Neural crest cell (in vitro differentiated cells): ENCODE results near the gene CREG2. TPM values are rescaled to one million over a fixed set of nuclear protein-coding genes. Genes with fewer than 3 reads are reported as not detected.
A peak's percentile ranks its signal among the peaks of the same experiment; 100 is the strongest.

Experiments
- DNase-seq: peaks from one replicate; pipeline ENCODE4 v3.0.0; 2021; ENCODE audit warnings: low read depth, mixed read lengths, low spot score
- H3K27ac Mint-ChIP-seq: one replicate; pipeline ENCODE4 v1.8.0; 2021; ENCODE audit warnings: mild to moderate bottlenecking, mixed read lengths; ENCODE audit not compliant: unreplicated experiment
- H3K27me3 Mint-ChIP-seq: 2 replicates; pipeline ENCODE4 v1.8.0; 2021; ENCODE audit warnings: low read depth, mild to moderate bottlenecking, mixed read lengths
- H3K36me3 Mint-ChIP-seq: 2 replicates; pipeline ENCODE4 v1.8.0; 2021; ENCODE audit warnings: low read depth, mild to moderate bottlenecking, mixed read lengths
- H3K4me1 Mint-ChIP-seq: 2 replicates; pipeline ENCODE4 v1.8.0; 2021; ENCODE audit warnings: mixed read lengths
- H3K4me3 Mint-ChIP-seq: one replicate; pipeline ENCODE4 v1.8.0; 2021; ENCODE audit warnings: mild to moderate bottlenecking, mixed read lengths
- H3K9me3 Mint-ChIP-seq: 2 replicates; pipeline ENCODE4 v1.8.0; 2021; ENCODE audit warnings: mixed read lengths
- total RNA-seq: library from RNA; stranded (reverse); gene quantifications from 2 replicates; pipeline ENCODE4 v1.2.1, GENCODE V29; 2021
- TF ChIP-seq, protein P1 (sequence below): fragments of 200-600 bp; sonication (generic); conservative IDR thresholded peaks from 2 replicates; pipeline ENCODE4 v1.5.0; 2021; ENCODE audit warnings: antibody characterized with exemption, mild to moderate bottlenecking

The CREG2 gene
- total RNA-seq, 1 donor from 2014 or later, result 0.63 TPM

DNA sequence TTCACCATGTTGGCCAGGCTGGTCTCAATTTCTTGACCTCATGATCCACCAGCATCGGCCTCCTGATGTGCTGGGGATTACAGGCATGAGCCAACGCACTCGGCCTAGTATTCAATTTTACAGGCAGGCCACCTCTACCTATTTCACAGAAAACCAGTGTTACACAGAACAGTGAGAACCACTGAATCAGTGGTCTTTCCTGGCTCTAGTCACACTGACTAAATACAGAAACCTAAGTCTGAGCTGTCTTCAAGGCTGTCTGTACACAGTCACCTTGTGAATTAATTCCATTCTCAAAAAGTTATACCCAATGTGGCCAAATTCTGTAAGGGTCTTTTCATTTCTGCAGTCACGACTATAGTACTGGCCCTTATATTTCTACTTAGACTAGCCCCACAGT is 82.3 kb downstream of the CREG2 start:
- Mint-ChIP-seq H3K4me3 (peak overlapping the region; percentile 52), H3K27ac (no peak overlapping the region), H3K9me3 (no peaks in the 10 kb centered on the region), H3K36me3 (peaks cover 9% of the 10 kb centered on the region), H3K27me3 (no peaks in the 10 kb centered on the region), H3K4me1 (peaks cover 36% of the 10 kb centered on the region)
- DNase-seq, result no peak
- TF ChIP-seq, protein P1, sequence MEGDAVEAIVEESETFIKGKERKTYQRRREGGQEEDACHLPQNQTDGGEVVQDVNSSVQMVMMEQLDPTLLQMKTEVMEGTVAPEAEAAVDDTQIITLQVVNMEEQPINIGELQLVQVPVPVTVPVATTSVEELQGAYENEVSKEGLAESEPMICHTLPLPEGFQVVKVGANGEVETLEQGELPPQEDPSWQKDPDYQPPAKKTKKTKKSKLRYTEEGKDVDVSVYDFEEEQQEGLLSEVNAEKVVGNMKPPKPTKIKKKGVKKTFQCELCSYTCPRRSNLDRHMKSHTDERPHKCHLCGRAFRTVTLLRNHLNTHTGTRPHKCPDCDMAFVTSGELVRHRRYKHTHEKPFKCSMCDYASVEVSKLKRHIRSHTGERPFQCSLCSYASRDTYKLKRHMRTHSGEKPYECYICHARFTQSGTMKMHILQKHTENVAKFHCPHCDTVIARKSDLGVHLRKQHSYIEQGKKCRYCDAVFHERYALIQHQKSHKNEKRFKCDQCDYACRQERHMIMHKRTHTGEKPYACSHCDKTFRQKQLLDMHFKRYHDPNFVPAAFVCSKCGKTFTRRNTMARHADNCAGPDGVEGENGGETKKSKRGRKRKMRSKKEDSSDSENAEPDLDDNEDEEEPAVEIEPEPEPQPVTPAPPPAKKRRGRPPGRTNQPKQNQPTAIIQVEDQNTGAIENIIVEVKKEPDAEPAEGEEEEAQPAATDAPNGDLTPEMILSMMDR, result no peak

DNA sequence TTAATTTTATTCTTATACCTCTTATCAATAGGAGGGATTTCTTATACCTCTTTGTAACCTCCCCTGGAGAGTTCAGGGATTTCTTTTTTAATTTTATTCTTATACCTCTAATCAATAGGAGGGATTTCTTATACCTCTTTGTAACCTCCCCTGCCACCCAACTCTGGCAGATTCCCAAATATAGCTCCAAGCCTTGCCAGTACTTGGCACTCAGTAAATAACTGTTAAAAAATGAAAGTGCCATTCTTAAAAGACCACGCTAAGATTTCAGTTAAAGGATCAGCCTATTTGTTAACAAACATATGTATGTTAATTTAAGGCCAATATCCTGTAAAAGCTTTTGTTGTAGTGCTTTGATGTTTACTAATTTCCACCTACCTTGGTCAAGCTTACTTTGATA is 83.6 kb downstream of the CREG2 start:
- TF ChIP-seq, protein P1, result no peak
- no peak for DNase-seq
- Mint-ChIP-seq H3K27me3 (no peaks in the 10 kb centered on the region), H3K9me3 (no peaks in the 10 kb centered on the region), H3K27ac (no peak overlapping the region), H3K4me3 (no peak overlapping the region), H3K4me1 (peaks cover 32% of the 10 kb centered on the region), H3K36me3 (peaks cover 9% of the 10 kb centered on the region)

DNA sequence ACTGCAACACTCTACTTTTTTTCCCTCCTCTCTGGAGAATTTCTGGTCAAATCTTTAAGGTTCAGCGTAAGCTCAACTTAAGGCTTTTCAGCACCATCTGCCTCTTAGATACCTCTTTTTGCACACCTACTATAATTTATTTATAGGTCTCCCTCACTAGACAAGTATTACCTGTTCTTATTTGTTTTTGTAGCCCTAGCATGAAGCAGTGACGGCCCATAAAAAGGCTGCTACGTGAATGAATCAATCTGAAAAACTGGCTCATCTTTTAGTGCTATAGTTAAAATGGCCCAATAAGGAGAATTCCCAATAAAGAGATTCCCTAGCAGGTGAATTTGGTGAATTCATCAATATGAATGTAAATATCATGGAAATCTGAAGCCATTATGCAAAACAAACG is 85.3 kb downstream of the CREG2 start:
- H3K27ac Mint-ChIP-seq, result no peak overlapping the region
- peaks cover 23% of the 10 kb centered on the region for H3K4me1 Mint-ChIP-seq
- H3K36me3 Mint-ChIP-seq, result peaks cover 9% of the 10 kb centered on the region
- TF ChIP-seq, protein P1, result no peak
- DNase-seq, result no peak
- no peaks in the 10 kb centered on the region for H3K27me3 Mint-ChIP-seq
- no peaks in the 10 kb centered on the region for H3K9me3 Mint-ChIP-seq
- no peak overlapping the region for H3K4me3 Mint-ChIP-seq

DNA sequence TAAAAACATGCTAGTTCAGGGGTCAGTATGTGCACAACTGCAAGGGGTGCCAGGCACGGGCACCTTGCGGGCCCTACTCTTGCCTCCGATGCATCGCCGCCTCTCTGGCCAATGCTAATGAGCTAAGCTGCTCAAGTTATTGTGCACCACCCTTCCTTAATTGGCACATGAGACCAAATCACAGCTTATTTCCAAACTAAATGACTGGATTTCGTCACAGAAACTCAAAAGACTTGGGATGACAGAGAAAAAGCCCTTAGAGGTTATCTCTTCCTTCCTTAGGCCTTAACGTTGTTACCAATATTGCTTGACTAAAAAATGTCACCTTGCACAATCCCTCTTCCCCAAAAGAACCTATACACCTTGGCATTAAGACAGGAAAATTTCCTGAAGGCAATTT is 86.5 kb downstream of the CREG2 start:
- TF ChIP-seq, protein P1, result no peak
- H3K27me3 Mint-ChIP-seq, result no peaks in the 10 kb centered on the region
- H3K9me3 Mint-ChIP-seq, result no peaks in the 10 kb centered on the region
- no peak overlapping the region for H3K27ac Mint-ChIP-seq
- H3K36me3 Mint-ChIP-seq, result peaks cover 3% of the 10 kb centered on the region
- DNase-seq, result no peak
- H3K4me3 Mint-ChIP-seq, result no peak overlapping the region
- peaks cover 11% of the 10 kb centered on the region for H3K4me1 Mint-ChIP-seq

DNA sequence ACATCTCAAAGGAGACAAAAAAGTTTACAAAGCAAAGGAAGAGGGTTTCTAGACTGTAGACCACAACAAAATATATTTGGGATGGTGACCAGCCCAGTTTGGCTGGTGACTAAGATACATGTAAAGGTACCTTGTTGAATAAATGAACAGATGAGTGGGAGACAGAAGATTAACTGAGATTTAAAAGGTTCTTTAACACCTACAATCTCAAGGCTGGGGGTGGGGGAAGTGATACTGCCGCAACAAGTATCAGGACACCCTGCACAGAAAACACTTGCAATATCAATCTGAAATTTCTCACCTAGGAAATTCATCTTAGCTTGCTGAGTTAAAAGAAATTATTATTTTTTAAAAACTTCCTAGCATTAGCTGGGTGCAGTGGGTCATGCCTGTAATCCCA is 87.1 kb downstream of the CREG2 start:
- Mint-ChIP-seq H3K36me3 (peaks cover 3% of the 10 kb centered on the region), H3K27ac (no peak overlapping the region), H3K27me3 (no peaks in the 10 kb centered on the region), H3K4me3 (no peak overlapping the region), H3K4me1 (peaks cover 5% of the 10 kb centered on the region), H3K9me3 (no peaks in the 10 kb centered on the region)
- TF ChIP-seq, protein P1, result no peak
- DNase-seq, result no peak

DNA sequence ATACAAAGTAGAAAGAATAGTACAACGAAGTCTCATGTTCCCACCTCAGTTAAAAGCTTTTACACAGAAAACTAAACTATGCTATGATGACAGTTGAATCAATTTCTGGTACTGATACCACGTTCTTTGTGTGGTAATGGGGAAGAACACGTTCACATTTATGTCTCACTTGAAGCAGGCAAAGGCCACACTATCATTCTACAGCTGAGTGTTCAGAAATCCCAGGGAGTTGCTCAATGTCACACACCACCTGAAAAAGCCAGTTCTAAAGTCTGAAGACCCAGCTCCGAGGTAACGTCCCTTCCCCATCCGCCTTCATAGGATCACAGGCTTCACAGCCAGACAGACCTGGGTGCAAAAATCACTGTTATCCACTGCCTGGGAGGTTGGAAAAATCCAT is 87.7 kb downstream of the CREG2 start:
- TF ChIP-seq, protein P1, result no peak
- peaks cover 3% of the 10 kb centered on the region for H3K4me1 Mint-ChIP-seq
- H3K4me3 Mint-ChIP-seq, result no peak overlapping the region
- no peaks in the 10 kb centered on the region for H3K27me3 Mint-ChIP-seq
- no peak for DNase-seq
- H3K27ac Mint-ChIP-seq, result no peak overlapping the region
- H3K9me3 Mint-ChIP-seq, result no peaks in the 10 kb centered on the region
- peaks cover 3% of the 10 kb centered on the region for H3K36me3 Mint-ChIP-seq
